GM21737 (cell line): ENCODE data around the gene TRPM5.

ENCODE experiments used
- ATAC-seq: cut with Tn5 transposase; IDR thresholded peaks from one replicate; pipeline ENCODE4 v1.9.1; 2021; ENCODE audit warnings: mild to moderate bottlenecking, moderate library complexity; ENCODE audit not compliant: unreplicated experiment

The TRPM5 gene

DNA sequence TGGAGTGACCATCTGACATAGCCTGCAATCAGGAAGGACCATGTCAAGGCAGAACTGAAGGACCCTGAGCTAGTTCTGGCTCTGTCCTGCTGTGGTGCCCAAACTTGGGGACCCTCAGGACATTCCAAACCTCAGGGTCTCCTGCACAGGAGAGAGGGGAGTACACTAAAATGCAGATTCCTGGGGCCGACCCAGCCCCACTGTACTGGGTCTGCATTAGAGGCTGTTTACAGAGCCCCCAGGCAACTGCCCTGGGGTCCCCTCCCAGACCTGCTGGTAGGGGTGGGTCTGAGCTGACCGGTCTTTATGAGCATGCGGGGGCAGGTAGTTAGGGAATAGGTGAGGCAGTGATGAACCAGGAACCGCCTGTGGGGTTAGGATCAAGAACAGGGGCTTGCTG is 6.8 kb downstream of the TRPM5 start:
- no peak for ATAC-seq

DNA sequence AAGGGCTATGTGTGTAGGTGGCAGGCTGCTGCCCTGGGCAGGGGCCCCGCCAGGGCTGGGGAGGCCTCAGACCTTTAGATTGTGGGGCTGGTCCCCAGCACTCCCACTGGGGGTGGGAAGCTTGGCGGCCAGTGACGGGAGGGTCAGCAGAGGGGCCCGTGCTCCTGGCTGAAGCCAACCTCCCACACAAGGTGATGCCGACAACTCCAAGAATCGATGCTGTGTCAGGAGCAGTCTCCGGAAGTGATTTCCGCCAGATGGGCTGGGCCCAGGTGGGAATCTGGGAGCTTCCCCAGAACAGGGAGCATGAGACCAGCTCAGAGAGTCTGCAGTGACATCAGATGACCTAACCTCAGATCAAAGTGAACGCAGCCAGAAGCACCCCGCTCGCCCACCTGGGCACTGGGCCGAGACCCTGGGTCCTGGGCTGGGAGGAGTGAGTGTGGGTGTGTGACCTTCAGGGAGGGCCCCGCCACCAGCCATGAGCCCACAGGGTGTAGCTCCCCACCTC is 7.7 kb downstream of the TRPM5 start:
- ATAC-seq: no peak

- ATAC-seq: no peak
Observed at GRCh38 chr11:2436013-2436520, 8.2 kb downstream of the TRPM5 start.

GRCh38 chr11:2435288-2436012 is 8.9 kb downstream of the TRPM5 start:
- ATAC-seq: no peak

GRCh38 chr11:2434506-2435255 is 9.6 kb downstream of the TRPM5 start:
- ATAC-seq: no peak

- no peak for ATAC-seq
Observed at GRCh38 chr11:2434008-2434407, 10.3 kb downstream of the TRPM5 start.

DNA sequence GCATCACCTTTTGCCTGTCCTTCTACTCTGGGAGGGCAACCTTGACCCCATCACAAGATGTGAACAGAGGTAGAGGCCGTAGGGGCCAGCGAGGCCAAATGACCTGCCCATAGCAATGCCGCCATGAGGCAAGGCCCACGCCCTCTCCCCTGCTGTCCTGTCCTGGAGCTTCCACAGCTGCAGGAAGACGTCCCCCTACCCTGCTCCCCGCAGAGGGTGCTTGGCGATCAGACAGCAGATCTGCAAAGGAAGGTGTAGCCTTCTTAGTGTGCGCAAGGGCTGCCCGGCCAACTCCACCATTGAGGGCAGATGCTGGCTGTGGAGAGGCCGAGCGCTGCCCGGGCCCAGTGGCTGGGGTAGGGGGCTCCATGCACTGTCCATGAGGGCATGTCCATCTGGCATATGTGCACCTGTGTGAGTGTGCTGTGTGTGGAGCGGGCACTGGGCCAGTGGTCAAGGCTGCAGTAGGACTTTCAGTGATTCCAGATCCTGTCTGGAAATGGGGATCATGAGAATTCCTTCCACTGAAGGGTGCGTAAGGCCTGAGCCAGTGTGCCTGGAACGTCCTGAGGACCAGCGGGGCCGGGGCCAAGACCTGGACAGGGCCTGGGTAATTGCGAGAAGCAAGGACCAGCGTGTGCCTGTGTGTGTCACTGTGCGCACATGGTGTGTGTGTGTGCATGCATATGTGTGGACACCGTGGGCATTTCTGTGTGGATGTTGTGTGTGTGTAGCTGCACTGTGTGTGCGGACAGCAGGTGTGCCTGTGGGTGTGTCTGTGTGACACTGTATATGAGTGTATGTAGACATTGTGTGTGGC is 11.0 kb downstream of the TRPM5 start:
- ATAC-seq: no peak

GRCh38 chr11:2432628-2433071 is 11.7 kb downstream of the TRPM5 start:
- no peak for ATAC-seq

- no peak for ATAC-seq
Observed at GRCh38 chr11:2432171-2432621, 12.1 kb downstream of the TRPM5 start.

- ATAC-seq: no peak
Observed at GRCh38 chr11:2431395-2431794, 12.9 kb downstream of the TRPM5 start.

DNA sequence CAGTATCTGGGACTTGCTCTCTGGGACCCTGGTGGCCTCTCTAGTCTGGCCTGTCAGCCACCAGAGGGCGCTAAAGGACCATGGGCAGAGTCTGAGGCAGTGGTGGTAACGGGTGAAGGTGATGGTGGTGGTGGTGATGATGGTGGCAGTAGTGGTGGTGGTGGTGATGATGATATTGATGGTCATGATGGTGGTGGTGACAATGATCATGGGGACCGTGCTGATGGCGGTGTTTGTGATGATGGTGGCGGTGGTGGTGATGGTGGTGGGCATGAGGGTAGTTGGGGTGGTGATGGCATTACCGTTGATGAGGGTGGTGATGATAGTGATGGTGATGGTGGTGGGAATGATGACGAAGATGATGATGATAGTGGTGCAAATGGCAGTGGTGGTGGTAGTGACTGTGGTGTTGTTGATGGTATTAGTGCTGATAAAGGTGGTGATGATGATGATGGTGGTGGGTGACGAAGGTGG is 16.0 kb downstream of the TRPM5 start:
- no peak for ATAC-seq

DNA sequence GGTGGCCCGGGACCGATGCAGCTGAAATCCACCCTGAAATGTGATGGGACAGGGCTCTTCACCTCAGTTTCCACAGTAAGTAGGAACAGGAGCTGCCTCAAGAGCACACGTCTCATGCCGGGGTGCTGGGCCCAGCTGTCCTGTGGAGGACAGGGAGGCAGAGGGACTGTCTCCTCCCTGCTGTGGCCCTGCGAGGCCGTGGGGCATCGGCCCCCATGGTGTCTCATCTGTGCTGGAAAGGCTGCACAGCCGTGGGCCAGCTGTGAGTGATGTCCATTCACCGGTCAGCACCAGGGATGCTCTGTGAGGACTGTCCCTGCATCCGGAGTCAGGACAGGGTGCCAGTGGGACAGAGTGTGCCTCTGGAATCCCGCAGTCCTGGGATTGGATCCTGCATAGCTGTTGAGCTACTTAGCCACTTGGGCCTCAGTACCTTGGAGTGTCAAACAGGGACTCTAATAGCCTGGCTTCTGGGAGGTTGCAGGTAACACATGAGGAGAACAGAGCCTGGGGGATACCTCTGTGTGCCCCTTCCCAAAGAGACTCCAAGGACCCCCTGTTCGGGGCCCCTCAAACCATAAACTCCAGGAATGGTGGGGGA is 16.5 kb downstream of the TRPM5 start:
- ATAC-seq: no peak

GRCh38 chr11:2426826-2427521 is 17.3 kb downstream of the TRPM5 start:
- ATAC-seq: no peak

DNA sequence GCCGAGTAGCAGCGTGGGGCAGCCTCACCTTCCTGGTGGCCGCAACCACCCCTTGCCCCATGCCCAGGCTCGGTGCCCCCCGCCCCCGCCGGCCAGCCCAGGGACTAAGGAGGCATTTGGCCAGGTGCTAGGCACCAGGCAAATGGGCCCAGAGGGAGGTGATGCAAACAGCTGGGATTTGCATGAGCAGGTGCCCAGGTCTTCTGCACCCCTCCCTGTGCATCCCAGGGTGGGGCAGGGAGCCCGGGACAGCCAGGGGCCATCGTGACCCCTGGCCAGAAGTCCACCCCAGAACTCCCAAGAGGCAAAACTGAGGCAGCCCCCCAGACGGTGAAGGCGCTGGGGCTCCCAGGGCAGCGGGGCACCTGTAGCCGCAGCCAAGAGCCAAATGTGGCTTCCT is 18.1 kb downstream of the TRPM5 start:
- ATAC-seq: no peak

DNA sequence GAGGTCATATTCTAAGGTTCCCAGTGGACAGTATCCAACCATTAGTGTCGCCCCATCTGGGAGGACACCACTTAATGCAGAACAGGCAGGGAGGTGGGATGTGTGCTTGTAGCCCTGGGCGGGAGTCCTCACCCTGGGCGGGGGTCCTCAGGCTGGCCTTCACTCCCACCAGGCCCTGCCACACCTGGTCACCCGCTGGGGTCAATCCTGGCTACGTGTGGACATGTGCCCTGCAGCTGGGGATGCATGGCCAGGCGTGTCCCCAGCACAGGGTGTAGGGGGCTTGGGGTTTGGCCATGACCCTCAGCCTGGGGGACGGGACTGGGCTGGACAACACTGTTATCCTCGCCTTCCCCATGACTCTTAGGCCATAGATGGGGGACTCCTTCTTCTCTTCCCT is 18.8 kb downstream of the TRPM5 start:
- no peak for ATAC-seq

DNA sequence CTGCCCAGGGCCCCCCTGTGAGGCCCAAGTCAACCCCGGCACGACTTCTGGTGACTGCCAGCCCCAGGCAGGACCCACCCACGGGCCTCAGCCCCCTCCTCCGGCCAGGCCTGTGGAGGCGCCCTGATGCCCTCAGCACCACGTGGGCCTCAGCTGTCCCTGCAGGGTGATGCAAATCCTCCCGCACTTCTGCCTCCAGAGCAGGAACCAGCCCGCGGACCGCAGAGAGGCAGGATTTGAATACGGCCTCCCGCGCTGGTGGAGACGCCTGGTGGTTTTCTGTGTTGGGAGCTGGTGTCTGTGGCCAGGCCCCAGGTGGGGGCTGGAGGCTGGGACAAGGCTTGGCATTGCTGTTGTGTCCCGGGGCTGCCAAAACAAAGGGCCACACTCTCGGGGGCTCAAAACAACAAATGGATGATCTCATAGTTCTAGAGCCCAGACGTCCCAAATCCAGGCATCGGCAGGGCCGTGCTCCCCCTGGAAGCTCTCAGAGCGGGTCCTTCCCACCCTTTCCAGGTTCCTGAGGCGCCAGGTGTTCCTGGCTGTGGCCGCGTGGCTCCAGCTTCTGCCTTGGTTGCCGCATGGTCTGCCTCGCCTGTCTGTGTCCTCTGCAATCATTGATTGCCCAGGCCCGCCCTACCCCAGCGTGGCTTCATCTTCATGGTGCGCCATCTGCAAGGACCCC is 19.4 kb downstream of the TRPM5 start:
- ATAC-seq: no peak

GRCh38 chr11:2423157-2424025 is 20.9 kb downstream of the TRPM5 start:
- ATAC-seq: no peak

- no peak for ATAC-seq
Observed at GRCh38 chr11:2422461-2423156, 21.7 kb downstream of the TRPM5 start.
